Measurements from ENCODE around the gene PRR12. TPM values are rescaled to one million over a fixed set of nuclear protein-coding genes. Genes with fewer than 3 reads are reported as not detected.

PRR12 gene
- total and polyA plus RNA-seq, 9 of the 15 experiments (the other 6 are each of a cell fraction or from before 2014, with no cell fraction given) = 0.01 to 21.1 (median 0.98) TPM

- intact Hi-C loops (cut with micrococcal nuclease) (no loop called here), in situ Hi-C loops (cut with MboI) (no loop called here)
- H3K4me1 ChIP-seq (replicated peaks in 1 of 2; ENCODE audit: control insufficient read depth in 2 of 2, insufficient read depth in 2 of 2, low read length in 2 of 2) = peaks cover 0 to 35% of the 10 kb centered on the region in 2 experiments; a peak in 4 of 5 replicates
- 0 out of 4 replicates have a peak overlapping the region, but pooled peaks of 1 of the 2 experiments have one; percentile 21 for H3K9ac ChIP-seq (ENCODE audit: insufficient read depth in 1 of 2, low read depth in 2 of 2, low read length in 2 of 2)
- no peak overlapping the region for H3K4me2 ChIP-seq (ENCODE audit: insufficient read depth, low read length)
- H3K4me3 ChIP-seq = no peak overlapping the region
- no peaks in the 10 kb centered on the region for H3K27me3 ChIP-seq (ENCODE audit: control insufficient read depth in 2 of 2, insufficient read depth in 2 of 2, low read length in 2 of 2)
- DNase-seq (ENCODE audit: extremely low read depth in 1 of 4, low spot score in 3 of 4) (no peak), FAIRE-seq (no peak), ATAC-seq (no peak)
- no TSS peak for BruUV-seq (replicated peaks)
- H3K27ac ChIP-seq (ENCODE audit: extremely low read depth, low read depth, low read length) = no peak overlapping the region
- TF ChIP-seq RBFOX2 (IDR thresholded peaks at IDR 0.05; ENCODE audit: low read depth, low read length) (peak; percentile 55), POLR2G (IDR thresholded peaks at IDR 0.05; ENCODE audit: low read depth, low read length) (peak; percentile 70), ZNF398 (CRISPR knock-in tag; IDR thresholded peaks at IDR 0.05) (no peak), RNF2 (IDR thresholded peaks at IDR 0.05) (no peak)
- no peak overlapping the region for H2AFZ ChIP-seq (ENCODE audit: low read depth, low read length)
- peaks cover 62% of the 10 kb centered on the region; the same call in 2 of the 3 replicates for H3K36me3 ChIP-seq (ENCODE audit: control insufficient read depth, insufficient read depth, low read length)
- H3K9me1 ChIP-seq (ENCODE audit: control insufficient read depth, insufficient read depth, low read length) = peaks cover 2% of the 10 kb centered on the region
- POLR2A ChIA-PET = interaction anchor here (0.7 to 1.6 kb wide), 5 partner anchors 9 to 69 kb away, joined by 3 to 5 read pairs (median 4); partner anchors contain the start of gene RRAS
- peaks cover 38% of the 10 kb centered on the region for H3K79me2 ChIP-seq (ENCODE audit: control insufficient read depth, insufficient read depth, low read length)
- 0 out of 2 replicates have a peak, but pooled peaks cover 2% of the 10 kb centered on the region for H3K9me3 ChIP-seq (replicated peaks; ENCODE audit: control insufficient read depth, insufficient read depth, low read depth, low read length)
- CTCF ChIA-PET (ENCODE audit: low intra/inter-chr PET ratio) = no interaction called here
- H4K20me1 ChIP-seq (replicated peaks; ENCODE audit: control insufficient read depth, insufficient read depth, low read length) = peaks cover 13% of the 10 kb centered on the region; the same call in 1 of the 2 replicates
- WGBS (ENCODE audit: insufficient coverage, low coverage, missing lambda C conversion rate) = 97% methylated on average over 14 of the region's 16 CpGs
Measured at GRCh38 chr19:49662011-49662410, 71.0 kb downstream of the PRR12 start.

Measured in K562 (cell line).